GM12892 (cell line): ENCODE data around the gene PFN1.

ENCODE experiments used
- POLR2A ChIP-seq: IDR thresholded peaks from 2 replicates; pipeline ENCODE4 v1.6.1; 2011; ENCODE audit warnings: low read depth, low read length, control low read depth
- POLR2AphosphoS5 ChIP-seq: IDR thresholded peaks from 2 replicates; pipeline ENCODE4 v1.6.1; 2011; ENCODE audit warnings: low read depth, low read length, control low read depth
- TAF1 ChIP-seq: IDR thresholded peaks from 2 replicates; pipeline ENCODE4 v1.6.1; 2011; ENCODE audit warnings: low read depth, mild to moderate bottlenecking, control low read depth, low read length, borderline replicate concordance

DNA sequence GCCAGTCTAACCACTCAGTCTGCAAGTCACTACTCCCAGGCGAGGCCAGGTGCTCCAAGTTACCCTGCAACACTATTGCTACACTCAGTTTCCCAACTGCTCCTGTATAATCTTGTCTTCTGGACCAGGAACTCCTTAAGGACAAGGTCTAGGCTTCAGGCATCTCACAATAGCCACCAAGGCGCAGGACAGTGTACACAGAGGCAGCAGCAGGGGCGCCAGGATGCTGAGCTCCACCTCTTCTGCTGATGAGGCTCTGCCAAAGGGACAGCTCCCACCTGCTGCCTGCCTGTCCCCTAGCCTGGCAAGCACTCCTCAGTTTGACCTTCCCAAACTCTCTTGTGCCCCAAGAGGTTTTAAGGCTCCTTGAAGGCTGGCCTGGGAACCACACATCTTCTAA, 11.9 kb downstream of the PFN1 start:
- TF ChIP-seq POLR2A (peak; percentile 22; the same call in 1 of the 2 replicates), POLR2AphosphoS5 (no peak; the same call in 1 of the 2 replicates), TAF1 (no peak)
